G401.6 (cell line): ENCODE measurements around the gene RALGPS1.

Experiments
- FAIRE-seq: peaks from 2 replicates; lab custom pipeline; 2012; peaks lifted over from hg19 to GRCh38; lab: Jason Lieb, UNC

The RALGPS1 gene

GRCh38 chr9:127104581-127105311, 190.2 kb downstream of the RALGPS1 start:
- no peak for FAIRE-seq

- FAIRE-seq, result no peak
Measured at GRCh38 chr9:127105805-127106465, 191.4 kb downstream of the RALGPS1 start.

- FAIRE-seq, result no peak
Measured at GRCh38 chr9:127106466-127106855, 191.9 kb downstream of the RALGPS1 start.

DNA sequence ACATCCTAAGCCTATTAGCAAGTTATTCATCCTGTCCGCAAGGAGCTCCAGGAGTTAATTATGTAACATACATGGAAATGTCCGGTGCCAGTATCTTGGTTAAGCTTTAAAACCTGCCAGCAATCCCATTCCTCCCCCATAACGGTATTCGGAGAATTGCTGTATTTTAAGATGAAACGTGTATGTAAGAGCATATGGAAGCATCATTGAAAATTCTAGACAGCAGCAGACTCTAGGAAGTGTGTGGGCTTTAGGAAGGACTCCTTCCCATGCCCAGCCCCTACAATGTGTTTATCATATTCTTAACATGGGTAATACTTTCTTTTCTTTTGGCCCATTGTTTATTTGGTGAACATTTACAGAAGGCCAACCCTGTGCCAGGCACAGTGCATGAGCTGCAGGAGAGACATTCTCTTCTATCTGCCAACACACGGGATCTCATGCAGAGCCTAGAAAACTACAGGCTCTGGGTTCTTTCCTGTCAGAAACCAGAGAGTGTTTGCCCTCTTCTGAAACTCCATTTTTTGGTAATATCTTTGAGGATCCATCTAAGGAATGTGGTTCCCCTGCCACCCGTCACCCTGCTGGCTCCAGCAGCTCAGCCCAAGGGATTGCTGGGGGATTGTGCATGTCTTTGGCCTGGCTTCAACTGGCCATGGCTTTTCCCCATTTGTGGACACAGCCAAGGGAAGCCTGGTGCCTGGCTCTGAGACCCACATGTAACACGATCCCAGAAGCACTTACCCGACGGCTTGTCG, 192.8 kb downstream of the RALGPS1 start:
- no peak for FAIRE-seq

DNA sequence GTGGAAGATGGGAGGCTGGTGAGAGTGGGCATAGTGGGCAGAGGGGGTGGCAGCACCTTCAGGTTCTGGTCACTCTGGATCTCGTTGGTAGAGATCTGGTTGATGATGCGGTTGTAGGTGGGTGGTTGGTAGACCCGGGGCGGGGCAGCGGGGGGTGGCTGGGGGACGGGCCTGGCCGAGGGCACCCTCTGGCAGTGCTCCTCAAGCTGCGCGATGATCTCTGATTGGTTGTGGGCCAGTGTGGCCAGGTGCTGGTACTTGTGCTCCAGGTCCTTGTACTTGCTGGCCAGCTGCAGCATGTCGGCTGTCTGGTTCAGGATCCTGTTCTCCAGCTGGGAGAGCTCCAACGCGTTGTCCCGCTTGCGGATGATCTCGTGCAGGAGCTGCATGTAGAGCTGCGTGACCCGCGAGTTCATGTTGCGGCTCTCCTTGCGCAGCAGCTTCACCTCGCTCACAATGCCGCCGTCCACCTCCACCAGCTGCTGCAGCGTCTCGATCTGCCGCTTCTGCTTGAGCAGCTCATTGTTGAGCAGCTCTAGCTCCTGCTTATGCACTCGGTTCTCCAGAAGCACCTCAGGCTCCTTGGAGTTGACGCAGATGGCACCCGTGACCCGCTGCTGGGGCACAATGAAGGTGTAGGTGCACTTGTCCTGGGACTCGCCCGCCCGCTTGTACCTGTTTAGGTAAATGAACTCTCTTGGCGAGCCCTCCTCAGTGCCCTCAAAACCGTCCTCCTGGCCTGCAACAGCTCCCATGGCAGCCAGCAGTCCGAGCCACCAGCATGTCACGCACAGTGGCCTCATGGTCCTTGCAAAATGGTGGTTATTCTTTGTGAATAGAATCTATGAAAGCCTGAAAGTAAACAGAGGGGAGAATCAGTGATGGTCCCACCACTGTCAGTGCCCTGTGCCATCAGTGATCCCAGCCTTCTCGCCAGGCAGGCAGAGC, 193.6 kb downstream of the RALGPS1 start:
- no peak for FAIRE-seq

DNA sequence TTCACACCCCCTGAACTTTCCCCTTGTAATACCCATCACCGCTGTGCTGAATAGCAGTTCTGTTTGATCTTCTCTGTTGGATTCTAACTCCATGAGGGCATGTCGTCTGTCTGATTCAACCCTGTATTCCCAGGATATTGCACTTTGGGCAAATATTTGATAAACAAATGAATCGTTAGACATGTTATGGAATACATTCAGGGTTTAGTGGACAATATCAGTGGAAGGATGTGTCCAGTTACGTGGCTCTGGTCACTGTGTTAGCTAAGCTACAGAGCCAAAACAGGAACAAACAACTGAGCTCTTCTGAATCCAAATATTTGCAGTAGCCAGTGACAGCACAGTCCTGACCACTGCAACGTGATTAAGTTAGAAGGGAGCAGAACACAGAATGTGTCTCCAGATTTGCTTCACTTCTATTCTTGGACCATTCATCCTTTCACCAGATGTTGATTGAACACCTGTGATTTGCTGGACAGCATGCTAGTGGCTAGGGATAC, 194.7 kb downstream of the RALGPS1 start:
- FAIRE-seq, result no peak

GRCh38 chr9:127112056-127112455, 197.5 kb downstream of the RALGPS1 start:
- no peak for FAIRE-seq

DNA sequence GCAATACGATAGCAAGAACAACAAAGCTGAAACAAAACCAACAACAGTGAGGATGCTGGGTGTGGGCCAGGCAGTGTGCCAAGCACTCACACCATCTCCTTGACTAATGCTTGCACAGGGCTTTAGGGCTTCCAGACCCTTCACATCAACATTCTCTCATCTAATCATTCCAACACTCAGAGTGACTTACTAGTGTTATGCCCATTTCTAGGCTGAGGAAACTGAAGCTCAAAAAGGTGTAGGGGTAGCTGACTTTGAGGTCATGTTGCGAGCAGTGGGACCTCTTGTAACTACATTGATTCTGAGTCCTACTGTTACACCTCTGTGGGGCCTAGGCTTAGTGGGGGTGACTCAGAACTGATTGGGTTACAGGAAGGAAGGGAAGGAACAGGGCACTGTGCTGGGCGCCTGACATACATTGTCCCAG, 198.2 kb downstream of the RALGPS1 start:
- FAIRE-seq, result no peak

GRCh38 chr9:127113191-127113972, 198.8 kb downstream of the RALGPS1 start:
- FAIRE-seq, result no peak

DNA sequence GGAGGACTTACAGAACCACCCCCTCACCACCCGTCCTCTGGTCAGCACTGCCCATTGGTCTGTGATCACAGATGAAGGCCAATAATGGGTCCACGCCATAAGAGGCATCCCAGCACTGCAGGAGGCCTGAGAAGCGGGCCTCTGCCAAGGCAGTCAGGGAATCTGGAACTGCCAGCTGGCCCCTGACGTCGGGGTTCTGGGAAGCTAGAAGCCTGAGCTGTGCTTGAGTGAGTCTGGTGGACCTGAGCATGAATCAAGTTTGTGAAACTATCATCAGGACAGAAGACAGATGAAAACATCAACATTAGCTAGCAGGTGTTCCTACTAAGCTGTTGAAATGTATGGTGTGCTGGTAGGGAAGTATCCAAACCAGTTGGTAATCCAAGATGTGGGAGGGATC, 200.0 kb downstream of the RALGPS1 start:
- no peak for FAIRE-seq

DNA sequence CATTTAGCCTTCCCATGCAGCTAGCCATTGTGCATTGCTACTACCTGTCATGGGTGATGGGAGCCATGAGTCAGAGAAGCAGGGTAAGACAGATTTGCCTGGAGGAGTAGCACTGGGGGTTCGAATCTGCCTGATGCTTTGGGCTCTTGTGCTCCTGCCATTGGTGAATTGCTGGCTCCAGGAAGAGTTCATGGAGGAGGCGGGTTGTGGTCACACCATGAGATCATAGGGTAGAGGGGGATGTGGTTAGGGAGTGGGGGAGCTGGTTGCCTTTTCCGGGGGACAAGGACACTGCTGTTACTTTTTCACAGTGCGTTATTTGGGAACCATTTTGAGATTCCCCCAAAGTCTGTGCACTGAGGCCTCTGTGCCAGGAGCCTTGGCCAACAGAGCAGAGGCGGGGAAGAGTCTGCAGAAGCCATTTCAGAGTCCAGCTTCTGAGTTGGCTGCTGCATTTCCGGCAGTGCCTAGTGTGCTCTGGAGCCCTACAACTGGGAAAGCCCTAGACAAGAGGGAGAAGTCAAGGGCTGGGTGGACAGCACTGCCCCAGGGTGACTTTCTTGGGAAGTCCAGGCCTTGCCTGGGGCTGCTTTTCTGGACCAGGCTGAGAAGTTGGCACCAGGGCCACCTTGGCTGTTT, 201.6 kb downstream of the RALGPS1 start:
- FAIRE-seq, result no peak

DNA sequence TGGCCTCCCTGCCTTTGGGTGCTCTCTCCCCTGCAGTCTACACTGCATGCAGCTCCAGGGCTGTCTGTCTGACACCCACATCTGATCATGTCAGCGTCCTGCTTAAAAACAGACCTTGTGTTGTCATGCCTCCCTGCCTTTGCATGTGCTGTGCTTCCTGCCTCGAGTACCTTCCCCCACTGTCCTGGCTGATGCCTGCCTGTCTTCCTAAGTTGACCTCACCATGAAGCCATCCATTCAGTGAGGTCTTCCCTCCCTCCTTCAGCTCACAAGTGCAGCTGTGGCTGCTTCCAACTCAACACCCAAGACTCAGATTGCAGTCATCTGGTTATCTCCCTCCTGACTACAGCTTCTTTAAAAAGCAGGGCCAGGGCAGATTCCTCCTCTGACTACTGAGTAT, 202.4 kb downstream of the RALGPS1 start:
- no peak for FAIRE-seq

DNA sequence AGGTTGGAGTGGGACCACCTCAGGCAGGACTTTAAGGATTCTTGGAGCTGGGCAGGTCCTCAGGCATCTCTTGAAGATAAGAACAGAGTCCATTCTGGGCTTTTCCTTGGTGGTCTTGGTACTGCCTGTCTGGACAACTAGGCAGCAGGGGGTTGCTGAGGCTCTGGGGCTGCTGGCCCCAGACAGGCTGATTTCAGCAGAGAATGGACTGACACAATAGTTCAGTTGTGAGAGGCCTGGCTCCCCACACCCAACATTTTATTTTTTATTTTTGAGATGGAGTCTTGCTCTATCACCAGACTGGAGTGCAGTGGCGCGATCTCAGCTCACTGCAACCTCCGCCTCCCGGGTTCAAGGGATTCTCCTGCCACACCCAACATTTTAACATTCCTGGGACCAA, 203.2 kb downstream of the RALGPS1 start:
- no peak for FAIRE-seq

- FAIRE-seq, result no peak
Measured at GRCh38 chr9:127118597-127119319, 204.2 kb downstream of the RALGPS1 start.

- no peak for FAIRE-seq
Measured at GRCh38 chr9:127119320-127119709, 204.7 kb downstream of the RALGPS1 start.

DNA sequence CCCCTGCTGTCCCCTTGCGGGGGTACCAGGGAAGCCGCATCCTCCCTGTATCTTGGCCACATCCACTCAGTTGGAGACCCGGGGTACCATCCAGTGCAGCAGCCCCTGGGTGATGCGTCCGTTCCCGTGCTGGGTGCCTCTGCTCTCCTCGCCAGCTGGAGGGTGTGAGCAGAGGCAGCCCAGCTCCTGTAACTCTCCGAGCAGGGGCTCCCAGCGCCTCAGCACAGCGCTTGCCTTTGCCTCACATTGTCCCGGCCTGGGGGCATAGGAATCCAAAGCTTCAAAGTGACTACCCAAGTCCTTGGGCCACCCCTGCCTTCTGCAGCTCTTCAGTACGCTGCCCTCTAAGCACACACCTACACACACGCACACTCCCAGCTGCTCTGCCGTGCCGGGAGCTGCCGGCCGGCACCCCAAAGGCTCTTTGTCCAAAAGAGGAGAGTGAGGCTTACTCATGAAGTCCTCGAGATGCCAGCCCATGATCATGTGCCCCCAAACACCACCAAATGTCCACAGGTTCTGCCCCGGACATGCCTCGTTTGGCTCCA, 207.1 kb downstream of the RALGPS1 start:
- no peak for FAIRE-seq

GRCh38 chr9:127122176-127123063, 207.8 kb downstream of the RALGPS1 start, which contains the start of gene ANGPTL2:
Gene ANGPTL2 (minus strand): TSS chr9:127122635. CDS start chr9:127108731, 13,904 bp downstream.
- peak; percentile 85 for FAIRE-seq
